IPS DF 6.9 (cell line): Measurements from ENCODE around the gene CPT1B.

ENCODE experiments used
- DNase-seq: peaks from one replicate; pipeline ENCODE4 v3.0.0-alpha.2; 2013; ENCODE audit warnings: low read depth, low spot score
- H3K27ac ChIP-seq: one replicate; pipeline ENCODE4 v1.5.1; 2013; ENCODE audit warnings: low read length, control low read depth
- H3K27me3 ChIP-seq: 2 replicates; pipeline ENCODE4 v1.6.1; 2013; ENCODE audit warnings: mild to moderate bottlenecking, low read length; ENCODE audit not compliant: control insufficient read depth, insufficient read depth
- H3K36me3 ChIP-seq: 2 replicates; pipeline ENCODE4 v1.6.1; 2013; ENCODE audit warnings: low read length; ENCODE audit not compliant: control insufficient read depth, insufficient read depth
- H3K4me1 ChIP-seq: 2 replicates; pipeline ENCODE4 v1.6.1; 2013; ENCODE audit warnings: low read length; ENCODE audit not compliant: control insufficient read depth, insufficient read depth
- H3K4me3 ChIP-seq: 2 replicates; pipeline ENCODE4 v1.5.1; 2013; ENCODE audit warnings: mild to moderate bottlenecking, low read length
- H3K9me3 ChIP-seq: 2 replicates; pipeline ENCODE4 v1.6.1; 2013; ENCODE audit warnings: low read length, inconsistent platforms; ENCODE audit not compliant: control insufficient read depth, insufficient read depth
- WGBS: extraction: QIAGEN DNeasy Blood & Tissue Kit; methylation state at CpG from one replicate; pipeline ENCODE4 v1.1.7; 2013; ENCODE audit warnings: mixed read lengths, missing lambda C conversion rate; ENCODE audit not compliant: insufficient read length, insufficient coverage; 5-methylcytosine and 5-hydroxymethylcytosine counted together

Gene CPT1B

DNA sequence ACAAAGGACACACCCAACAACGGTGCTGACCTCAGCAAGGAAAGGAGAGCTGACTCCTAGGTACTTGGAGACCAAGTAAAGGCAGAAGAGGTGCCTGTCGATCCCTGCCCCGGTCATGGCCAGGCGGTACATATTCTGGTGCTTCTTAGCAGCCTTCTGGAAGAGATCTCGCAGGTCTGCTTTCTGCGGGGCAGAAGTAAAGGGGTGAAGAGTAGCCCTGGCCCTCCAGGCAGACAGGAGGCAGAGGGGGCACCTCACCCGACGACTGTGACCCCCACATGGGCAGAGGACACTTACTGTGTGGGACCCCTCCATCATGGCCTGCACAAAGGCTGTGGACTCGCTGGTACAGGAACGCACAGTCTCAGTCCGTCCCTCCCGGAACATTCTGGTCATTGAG is 7.4 kb downstream of the CPT1B start:
- H3K9me3 ChIP-seq: no peaks in the 10 kb centered on the region
- no peak for DNase-seq
- H3K27ac ChIP-seq: no peak overlapping the region
- H3K36me3 ChIP-seq: peaks cover 24% of the 10 kb centered on the region
- H3K27me3 ChIP-seq: no peaks in the 10 kb centered on the region
- H3K4me3 ChIP-seq: no peak overlapping the region
- no CpG with 5 or more reads among the region's 12 CpGs for whole genome bisulfite sequencing
- H3K4me1 ChIP-seq: no peaks in the 10 kb centered on the region

DNA sequence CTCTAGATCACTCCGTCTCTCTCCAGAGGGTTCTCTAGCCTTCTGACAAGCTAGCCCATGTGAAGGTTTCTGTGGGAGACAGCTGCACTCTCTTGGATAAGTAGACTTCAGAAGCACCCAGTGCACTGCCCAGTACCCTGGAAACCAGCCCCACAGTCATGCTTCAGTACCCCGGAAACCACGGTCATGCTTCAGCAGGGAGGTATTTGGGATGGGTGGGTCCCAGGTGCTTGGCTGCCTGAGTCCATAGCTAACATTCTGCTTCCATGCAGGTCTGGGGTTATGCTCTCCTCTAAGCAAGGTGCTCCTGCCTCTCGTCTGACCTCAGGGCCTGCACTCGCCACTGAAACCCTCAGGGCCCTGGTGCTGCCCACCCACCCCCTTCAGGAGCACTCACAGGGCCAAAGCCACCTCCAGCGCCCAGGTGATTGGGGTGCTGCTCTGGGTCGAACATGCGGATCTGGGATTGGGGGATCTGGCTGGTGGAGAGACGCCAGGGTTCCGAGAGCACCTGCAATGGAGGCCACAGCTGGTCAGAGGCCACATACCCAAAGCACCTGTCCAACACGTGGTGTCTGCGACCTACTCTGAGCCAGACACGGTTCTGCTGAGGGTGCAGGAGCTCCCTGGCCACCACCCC is 8.2 kb downstream of the CPT1B start:
- WGBS: no CpG with 5 or more reads among the region's 13 CpGs

DNA sequence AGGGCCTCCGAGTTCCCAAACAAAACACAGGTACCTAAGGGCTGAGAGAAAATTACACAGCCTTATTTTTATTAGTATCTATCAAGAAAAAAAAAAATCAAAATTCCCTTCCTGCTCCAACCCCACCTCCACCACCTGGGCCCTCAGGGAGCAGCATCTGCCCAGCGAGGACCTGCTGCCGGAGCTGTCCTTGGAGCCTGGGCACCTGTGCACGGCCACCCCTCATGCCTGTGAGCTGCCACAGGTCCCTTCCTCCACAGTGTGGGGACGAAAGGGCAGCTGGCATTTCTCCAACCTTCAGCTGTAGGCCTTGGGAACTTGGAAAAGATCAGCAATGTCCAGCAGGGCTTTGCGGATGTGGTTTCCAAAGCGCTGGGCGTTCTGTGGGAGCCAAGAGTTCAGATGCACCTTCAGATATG is 9.2 kb downstream of the CPT1B start:
- DNase-seq: no peak
- WGBS: no CpG with 5 or more reads among the region's 8 CpGs
- Histone ChIP-seq H3K36me3 (peaks cover 24% of the 10 kb centered on the region), H3K4me3 (no peak overlapping the region; the same call in 1 of the 2 replicates), H3K9me3 (no peaks in the 10 kb centered on the region), H3K4me1 (no peaks in the 10 kb centered on the region), H3K27me3 (no peaks in the 10 kb centered on the region), H3K27ac (no peak overlapping the region)

More for the DNA sequence above, 8.2 kb downstream of the CPT1B start:
- Histone ChIP-seq H3K4me1 (no peaks in the 10 kb centered on the region), H3K27ac (no peak overlapping the region), H3K36me3 (peaks cover 24% of the 10 kb centered on the region), H3K4me3 (no peak overlapping the region), H3K27me3 (no peaks in the 10 kb centered on the region), H3K9me3 (no peaks in the 10 kb centered on the region)
- no peak for DNase-seq

DNA sequence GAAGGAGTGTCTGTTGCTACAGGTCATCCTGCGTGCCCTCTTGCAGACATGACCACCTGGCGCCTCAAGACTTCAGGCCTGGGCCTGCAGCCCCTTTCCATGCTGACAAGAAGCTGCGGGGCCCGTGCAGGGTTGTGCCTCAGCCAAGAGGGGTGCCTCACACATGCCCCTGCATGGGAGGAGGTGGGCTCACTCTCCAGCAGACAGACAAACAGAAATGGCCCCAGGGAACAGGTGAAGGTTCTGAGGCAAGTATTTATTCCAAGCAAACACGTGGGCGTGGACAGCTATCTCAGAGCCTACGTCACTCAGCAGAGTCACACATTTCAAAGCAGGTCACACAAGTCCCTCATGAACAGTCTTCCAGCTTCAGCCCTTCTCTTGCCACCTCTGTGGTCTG is 9.6 kb downstream of the CPT1B start:
- H3K27me3 ChIP-seq: no peaks in the 10 kb centered on the region
- no CpG with 5 or more reads among the region's 7 CpGs for WGBS
- H3K4me1 ChIP-seq: no peaks in the 10 kb centered on the region
- no peak overlapping the region for H3K4me3 ChIP-seq
- no peak overlapping the region for H3K27ac ChIP-seq
- peaks cover 24% of the 10 kb centered on the region for H3K36me3 ChIP-seq
- H3K9me3 ChIP-seq: no peaks in the 10 kb centered on the region
- no peak for DNase-seq

DNA sequence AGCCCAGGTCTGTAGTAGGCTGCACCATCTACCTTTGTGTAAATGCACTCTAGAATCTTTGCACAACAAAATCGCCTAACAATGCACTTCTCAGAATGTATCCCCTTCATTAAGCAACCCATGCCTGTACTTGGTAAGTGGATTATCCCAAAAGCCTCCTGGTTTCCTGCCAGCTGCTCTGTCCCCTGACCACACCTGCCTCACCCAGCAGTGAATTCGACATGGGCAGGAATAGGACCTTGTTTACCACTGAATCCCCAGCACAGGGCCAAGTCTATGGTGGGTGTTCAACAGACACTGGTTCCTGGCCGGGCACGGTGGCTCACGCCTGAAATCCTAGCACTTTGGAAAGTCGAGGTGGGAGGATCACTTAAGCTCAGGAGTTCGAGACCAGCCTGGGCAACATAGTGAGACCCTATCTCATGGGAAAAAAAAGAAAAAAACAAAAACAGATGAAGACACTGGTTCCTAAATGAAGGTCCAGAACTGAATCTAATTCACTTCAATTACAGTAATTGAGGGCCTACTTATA is 10.4 kb downstream of the CPT1B start:
- Histone ChIP-seq H3K36me3 (peaks cover 24% of the 10 kb centered on the region), H3K4me1 (no peaks in the 10 kb centered on the region), H3K4me3 (no peak overlapping the region), H3K9me3 (no peaks in the 10 kb centered on the region), H3K27me3 (no peaks in the 10 kb centered on the region), H3K27ac (no peak overlapping the region)
- no peak for DNase-seq
- no CpG with 5 or more reads among the region's 7 CpGs for WGBS

DNA sequence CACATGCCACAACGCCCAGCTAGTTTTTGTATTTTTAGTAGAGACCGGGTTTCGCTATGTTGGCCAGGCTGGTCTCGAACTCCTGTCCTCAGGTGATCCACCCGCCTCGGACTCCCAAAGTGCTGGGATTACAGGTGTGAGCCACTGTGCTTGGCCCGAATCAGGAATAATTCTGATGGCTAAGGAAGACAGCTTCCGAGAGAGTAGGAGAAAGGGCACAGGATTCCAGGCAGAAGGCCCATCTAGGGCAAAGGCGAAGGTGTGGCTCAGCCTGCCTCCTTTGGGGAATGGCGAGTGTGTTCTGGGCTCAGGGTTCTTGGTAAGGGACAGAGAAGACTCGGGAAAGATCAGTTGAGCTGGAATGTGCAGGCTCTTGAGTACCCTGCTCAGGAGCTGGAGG is 13.9 kb downstream of the CPT1B start:
- no peak overlapping the region for H3K4me3 ChIP-seq
- H3K27me3 ChIP-seq: no peaks in the 10 kb centered on the region
- no peak overlapping the region for H3K27ac ChIP-seq
- no peaks in the 10 kb centered on the region for H3K4me1 ChIP-seq
- no CpG with 5 or more reads among the region's 11 CpGs for WGBS
- H3K9me3 ChIP-seq: no peaks in the 10 kb centered on the region
- no peak for DNase-seq
- peaks cover 6% of the 10 kb centered on the region; the same call in 1 of the 2 replicates for H3K36me3 ChIP-seq

DNA sequence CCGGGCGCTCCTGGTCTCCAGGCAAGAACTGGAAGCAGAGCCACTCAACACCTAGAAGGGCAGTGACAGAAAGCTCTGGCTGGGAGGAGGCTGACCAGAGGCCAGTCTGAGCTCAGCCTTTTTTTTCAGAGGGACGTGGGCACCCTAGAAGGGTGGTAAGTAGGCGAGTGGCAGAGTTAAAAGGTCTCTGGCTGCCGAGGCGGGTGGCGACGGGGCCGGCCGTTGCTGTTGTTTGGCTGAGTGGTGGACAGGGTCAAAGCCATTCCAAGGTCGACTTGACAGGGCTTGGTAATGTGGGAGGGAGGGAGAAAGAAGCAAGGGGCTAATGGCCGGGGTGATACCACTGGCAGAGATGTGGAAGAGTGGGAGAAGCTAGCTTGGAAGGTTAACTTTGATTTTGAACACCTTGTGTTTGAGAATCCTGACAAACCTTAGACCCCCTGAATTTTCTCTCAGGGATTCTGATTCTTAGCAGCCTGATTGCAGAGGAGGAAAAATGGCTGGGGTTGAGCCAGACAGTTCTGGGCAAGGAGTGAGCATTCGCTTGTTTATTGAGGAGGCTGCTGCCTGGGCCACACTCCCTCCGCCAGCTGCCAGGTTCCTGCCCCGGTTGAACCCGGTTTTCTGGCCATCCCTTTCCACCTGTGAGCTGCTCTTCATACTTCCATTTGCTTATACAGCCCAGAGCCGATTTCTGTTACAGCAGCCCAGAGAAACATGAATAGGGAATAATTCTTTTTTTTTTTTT is 14.6 kb downstream of the CPT1B start:
- peak overlapping the region; percentile 29; the same call in 1 of the 2 replicates for H3K4me3 ChIP-seq
- H3K9me3 ChIP-seq: no peaks in the 10 kb centered on the region
- H3K36me3 ChIP-seq: 0 out of 2 replicates have a peak, but pooled peaks cover 1% of the 10 kb centered on the region
- no peak for DNase-seq
- no peaks in the 10 kb centered on the region for H3K27me3 ChIP-seq
- no peaks in the 10 kb centered on the region for H3K4me1 ChIP-seq
- WGBS: no CpG with 5 or more reads among the region's 17 CpGs
- no peak overlapping the region for H3K27ac ChIP-seq

DNA sequence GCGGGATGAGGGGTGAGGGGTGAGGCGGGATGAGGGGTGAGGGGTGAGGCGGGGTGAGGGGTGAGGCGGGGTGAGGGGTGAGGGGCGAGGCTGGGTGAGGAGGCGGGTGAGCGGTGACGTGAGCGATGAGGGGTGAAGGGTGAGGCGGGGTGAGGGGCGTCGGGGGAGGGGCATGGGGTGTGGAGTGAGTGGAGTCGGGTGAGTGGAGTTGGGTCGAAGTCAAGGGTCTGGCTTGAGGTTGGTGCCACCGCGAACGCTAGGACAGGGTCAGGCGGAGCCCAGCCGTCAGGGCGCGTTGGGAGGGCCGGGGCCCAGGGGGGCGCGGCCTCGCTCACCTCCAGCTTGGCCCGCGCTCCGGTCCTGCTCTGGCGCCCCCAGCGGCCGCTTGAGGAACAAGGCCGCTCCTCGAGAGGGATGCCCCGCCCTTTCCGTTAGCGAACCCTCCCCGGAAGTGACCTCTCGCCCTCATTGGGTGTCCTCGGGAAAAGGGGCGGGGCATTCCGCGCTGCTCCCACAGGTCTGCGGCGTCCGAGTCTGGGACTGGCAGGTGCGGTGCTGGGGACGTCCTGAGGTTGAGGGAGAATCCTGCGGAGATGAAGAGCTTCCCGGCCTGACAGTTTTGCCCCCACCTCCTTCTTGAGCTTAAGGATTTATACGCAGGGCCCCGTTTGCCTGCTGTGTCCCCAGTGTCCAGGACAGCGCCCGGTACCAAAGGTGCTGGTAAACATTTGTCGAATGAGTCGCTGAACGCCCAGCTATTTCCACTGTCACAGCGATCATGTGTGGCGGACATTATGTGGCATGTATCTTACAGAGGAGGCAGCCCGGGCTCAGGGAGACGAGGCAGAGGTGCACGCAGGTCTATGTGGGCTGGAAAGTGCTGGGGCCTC is 15.5 kb downstream of the CPT1B start, which contains the start of gene SYCE3:
TSS of gene SYCE3 (minus strand) at position 397 of the 890 bp plus-strand sequence. CDS start 6,514 bp downstream, outside the sequence.
- H3K4me3 ChIP-seq: peak within 1 kb of the TSS; percentile 29; the same call in 1 of the 2 replicates
- H3K4me1 ChIP-seq: no peaks in the 10 kb centered on the region
- no CpG with 5 or more reads among the region's 61 CpGs for WGBS
- no peaks in the 10 kb centered on the region for H3K9me3 ChIP-seq
- no peaks in the 10 kb centered on the region for H3K36me3 ChIP-seq
- DNase-seq: peak; percentile 84
- H3K27me3 ChIP-seq: no peaks in the 10 kb centered on the region
- no peak within 1 kb of the TSS for H3K27ac ChIP-seq

DNA sequence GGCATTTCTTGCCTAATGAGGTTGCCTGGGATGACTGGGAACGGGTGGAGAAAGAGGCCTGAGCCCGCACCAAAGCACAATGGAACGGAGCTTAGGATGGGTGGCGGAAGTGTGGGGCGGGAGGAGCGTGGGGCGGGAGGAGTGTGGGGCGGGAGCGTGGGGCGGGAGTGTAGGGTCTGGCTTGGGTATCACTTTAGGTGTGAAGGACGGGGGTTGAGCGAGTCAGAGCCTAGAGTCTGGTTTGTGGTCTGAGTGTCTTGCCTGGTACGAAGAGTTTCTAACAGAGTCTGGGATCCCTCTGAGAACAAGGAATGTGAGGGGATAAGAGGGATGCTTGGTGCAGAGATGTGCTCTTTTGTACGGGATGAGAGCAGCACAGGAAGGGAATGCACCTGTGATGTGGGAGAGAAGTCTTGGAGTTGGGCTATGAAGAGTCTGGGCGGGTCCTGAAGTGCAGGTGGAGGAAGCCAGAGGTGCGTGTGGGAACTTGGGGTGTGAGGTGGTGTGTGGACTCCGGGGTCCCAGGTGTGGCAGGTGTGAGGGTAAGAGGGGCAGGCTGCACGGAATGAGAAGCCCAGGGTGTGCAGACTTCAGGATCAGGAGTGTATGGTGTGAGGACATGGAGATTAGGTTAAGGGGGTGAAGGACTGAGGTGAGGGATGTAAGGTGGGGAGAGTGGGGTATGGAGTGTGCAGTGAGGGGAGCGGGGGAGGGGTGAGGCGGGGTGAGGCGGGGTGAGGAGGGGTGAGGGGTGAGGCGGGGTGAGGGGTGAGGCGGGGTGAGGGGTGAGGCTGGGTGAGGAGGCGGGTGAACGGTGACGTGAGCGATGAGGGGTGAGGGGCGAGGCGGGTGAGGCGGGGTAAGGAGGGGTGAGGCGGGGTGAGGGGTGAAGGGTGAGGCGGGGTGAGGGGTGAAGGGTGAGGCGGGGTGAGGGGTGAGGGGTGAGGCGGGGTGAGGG is 16.5 kb downstream of the CPT1B start:
- WGBS: no CpG with 5 or more reads among the region's 34 CpGs
- DNase-seq: no peak
- no peak overlapping the region for H3K27ac ChIP-seq
- H3K36me3 ChIP-seq: no peaks in the 10 kb centered on the region
- no peaks in the 10 kb centered on the region for H3K9me3 ChIP-seq
- H3K27me3 ChIP-seq: no peaks in the 10 kb centered on the region
- H3K4me3 ChIP-seq: no peak overlapping the region
- no peaks in the 10 kb centered on the region for H3K4me1 ChIP-seq
